Spleen (tissue), 11 donors: ENCODE measurements around the gene SLC30A1. TPM values are rescaled to one million over a fixed set of nuclear protein-coding genes. Genes with fewer than 3 reads are reported as not detected.

Experiments
- DNase-seq: peaks from one replicate; pipeline ENCODE4 v3.0.0-alpha.2; 2020
- H3K27ac ChIP-seq, 8 donors: fragments of 200-600 bp; sonication (generic) in 7 of 8; 1 replicate in 4 of 8; 2 replicates in 4 of 8; pipeline versions ENCODE4 v1.5.0 to v1.8.0; 2016 to 2021; ENCODE audit warnings: inconsistent platforms in 4 of 8, mild to moderate bottlenecking in 4 of 8, moderate library complexity in 1 of 8
- H3K27me3 ChIP-seq, 7 donors: fragments of 200-600 bp; sonication (generic) in 6 of 7; replicated peaks in 1 of 7; 1 replicate in 4 of 7; 2 replicates in 3 of 7; pipeline versions ENCODE4 v1.5.0 to v1.8.0; 2016 to 2021; ENCODE audit warnings: inconsistent platforms in 3 of 7, mild to moderate bottlenecking in 1 of 7
- H3K36me3 ChIP-seq, 6 donors: fragments of 200-600 bp; sonication (generic) in 5 of 6; 1 replicate in 4 of 6; 2 replicates in 2 of 6; pipeline versions ENCODE4 v1.5.0 to v1.8.0; 2016 to 2021; ENCODE audit warnings: inconsistent platforms in 2 of 6
- H3K4me1 ChIP-seq, 6 donors: fragments of 200-600 bp; sonication (generic) in 5 of 6; 1 replicate in 3 of 6; 2 replicates in 3 of 6; pipeline versions ENCODE4 v1.5.0 to v1.8.0; 2016 to 2021; ENCODE audit warnings: inconsistent platforms in 3 of 6
- H3K4me3 ChIP-seq, 8 donors: fragments of 200-600 bp; sonication (generic) in 7 of 8; 1 replicate in 4 of 8; 2 replicates in 4 of 8; pipeline versions ENCODE4 v1.5.0 to v1.8.0; 2016 to 2021; ENCODE audit warnings: inconsistent platforms in 4 of 8, mild to moderate bottlenecking in 4 of 8, moderate library complexity in 2 of 8
- H3K9me3 ChIP-seq, 8 donors: fragments of 200-600 bp; sonication (generic) in 7 of 8; 1 replicate in 4 of 8; 2 replicates in 4 of 8; pipeline versions ENCODE4 v1.5.0 to v1.8.0; 2016 to 2021; ENCODE audit warnings: inconsistent platforms in 4 of 8
- POLR2A ChIP-seq, 3 donors: fragments of 450-650 bp; IDR thresholded peaks; one replicate each; pipeline ENCODE4 v1.5.1; 2017; ENCODE audit warnings: antibody characterized with exemption in 3 of 3, mild to moderate bottlenecking in 1 of 3
- POLR2AphosphoS5 ChIP-seq, 3 donors: sonication (generic); formaldehyde crosslinking; IDR thresholded peaks; one replicate each; pipeline ENCODE4 v1.5.1; 2017; ENCODE audit warnings: antibody characterized with exemption in 3 of 3
- WGBS, 5 donors: extraction: QIAGEN DNeasy Blood & Tissue Kit in 3 of 5; methylation state at CpG; one replicate each; pipeline versions ENCODE4 v1.1.5 to v1.1.7; 2013 to 2018; 5-methylcytosine and 5-hydroxymethylcytosine counted together
- intact Hi-C: fragments of 100-400 bp; cut with DNase I; formaldehyde crosslinking; loops from one replicate; pipeline ENCODE4 v1.15.0; 2023; ENCODE audit warnings: low total_unique reads
- polyA plus RNA-seq, 3 donors: library from polyadenylated mRNA; stranded (reverse); fragments of 200-250 nt; gene quantifications; one replicate each; pipeline ENCODE4 v1.2.1, GENCODE V29; 2013
- total RNA-seq, 7 donors: library from RNA; depleted of rRNA in 3 of 7; stranded (reverse); fragments of >200 nt in 3 of 7; fragmentation: NEBNext Ultra II Directional in 4 of 7; extraction: Animal tissue kit (Norgen Biotek cat#: 25700) in 4 of 7; gene quantifications; one replicate each; pipeline versions ENCODE4 v1.1.0 to v1.2.1, GENCODE V29; 2016 to 2021
- TF ChIP-seq, protein P1 (sequence below), 11 experiments: fragments of 200-600 bp in 7 of 11; fragments of 450-650 bp in 4 of 11; sonication (generic) in 4 of 11; IDR thresholded peaks in 8 of 11; conservative IDR thresholded peaks in 3 of 11; 1 replicate in 7 of 11; 2 replicates in 4 of 11; pipeline versions ENCODE4 v1.4.0 to v1.8.0; 2016 to 2021; ENCODE audit warnings: antibody characterized with exemption in 11 of 11, inconsistent platforms in 4 of 11, mild to moderate bottlenecking in 1 of 11
- donor health status: healthy with polysubstance abuse.
- donor health status: DM: no; HTN: no; CAD: no; lungs with moderate emphysema.
- donor health status: DM: no; HTN: no; CAD: no.
- donor health status: Bipolar disorder and iron deficiency.
- donor health status: healthy.
- donor health status: DM: no; HTN: no; CAD: no.
- donor health status: DM: yes; HTN: yes; CAD: no.

The SLC30A1 gene
- total and polyA plus RNA-seq, 10 donors: 3.0 to 38.5 (median 30.8) TPM

GRCh38 chr1:211583011-211583992 is 4.3 kb upstream of the SLC30A1 start:
- no peaks in the 10 kb centered on the region for H3K9me3 ChIP-seq
- H3K36me3 ChIP-seq: no peaks in the 10 kb centered on the region
- intact Hi-C loops: no loop called here
- peak overlapping the region in 4 of 8 donors; percentile 50 to 76 (median 58) for H3K27ac ChIP-seq
- no peak for DNase-seq
- whole genome bisulfite sequencing, 5 donors: 62 to 89% (median 71%) methylated on average over 11 of the region's 11 CpGs
- no peak overlapping the region for H3K4me3 ChIP-seq
- TF ChIP-seq POLR2A (IDR thresholded peaks at IDR 0.05): no peak
- TF ChIP-seq, protein P1, sequence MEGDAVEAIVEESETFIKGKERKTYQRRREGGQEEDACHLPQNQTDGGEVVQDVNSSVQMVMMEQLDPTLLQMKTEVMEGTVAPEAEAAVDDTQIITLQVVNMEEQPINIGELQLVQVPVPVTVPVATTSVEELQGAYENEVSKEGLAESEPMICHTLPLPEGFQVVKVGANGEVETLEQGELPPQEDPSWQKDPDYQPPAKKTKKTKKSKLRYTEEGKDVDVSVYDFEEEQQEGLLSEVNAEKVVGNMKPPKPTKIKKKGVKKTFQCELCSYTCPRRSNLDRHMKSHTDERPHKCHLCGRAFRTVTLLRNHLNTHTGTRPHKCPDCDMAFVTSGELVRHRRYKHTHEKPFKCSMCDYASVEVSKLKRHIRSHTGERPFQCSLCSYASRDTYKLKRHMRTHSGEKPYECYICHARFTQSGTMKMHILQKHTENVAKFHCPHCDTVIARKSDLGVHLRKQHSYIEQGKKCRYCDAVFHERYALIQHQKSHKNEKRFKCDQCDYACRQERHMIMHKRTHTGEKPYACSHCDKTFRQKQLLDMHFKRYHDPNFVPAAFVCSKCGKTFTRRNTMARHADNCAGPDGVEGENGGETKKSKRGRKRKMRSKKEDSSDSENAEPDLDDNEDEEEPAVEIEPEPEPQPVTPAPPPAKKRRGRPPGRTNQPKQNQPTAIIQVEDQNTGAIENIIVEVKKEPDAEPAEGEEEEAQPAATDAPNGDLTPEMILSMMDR (IDR thresholded peaks at IDR 0.05 in 8 of 11, conservative IDR thresholded peaks at IDR 0.05 in 3 of 11): no peak
- TF ChIP-seq POLR2AphosphoS5 (IDR thresholded peaks at IDR 0.05): no peak
- peaks cover 6 to 54% (median 29%) of the 10 kb centered on the region in 6 donors for H3K4me1 ChIP-seq
- H3K27me3 ChIP-seq: no peaks in the 10 kb centered on the region

DNA sequence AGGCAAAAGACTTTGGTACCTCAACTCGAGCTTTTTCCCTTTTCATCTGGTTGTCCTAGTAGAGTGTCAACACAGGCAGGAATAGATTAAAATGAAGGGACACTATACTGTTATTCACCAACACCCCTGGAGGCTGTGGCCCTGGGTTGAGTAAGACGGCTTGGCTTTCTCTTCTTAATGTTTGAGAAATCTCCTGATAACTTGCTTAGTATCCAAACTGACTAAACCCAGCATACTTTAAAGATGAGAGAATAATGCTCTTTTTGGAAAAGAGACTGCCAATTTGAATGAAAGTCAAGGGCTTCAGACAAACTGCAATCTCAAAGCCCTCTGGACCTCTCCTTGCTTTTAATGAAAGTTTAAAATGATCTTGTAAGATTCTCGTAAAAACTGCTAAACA is 2.6 kb upstream of the SLC30A1 start:
- Histone ChIP-seq H3K9me3 (no peaks in the 10 kb centered on the region), H3K4me3 (no peak overlapping the region), H3K36me3 (no peaks in the 10 kb centered on the region), H3K27me3 (no peaks in the 10 kb centered on the region), H3K4me1 (peaks cover 12 to 59% (median 39%) of the 10 kb centered on the region in 6 donors), H3K27ac (peak overlapping the region in 6 of 8 donors; percentile 26 to 76 (median 52))
- no peak for DNase-seq
- intact Hi-C loops: no loop called here
- WGBS, 5 donors: 69 to 82% (median 78%) methylated on average over 3 of the region's 3 CpGs
- TF ChIP-seq POLR2AphosphoS5 (IDR thresholded peaks at IDR 0.05) (no peak), POLR2A (IDR thresholded peaks at IDR 0.05) (no peak)
- TF ChIP-seq, protein P1 (IDR thresholded peaks at IDR 0.05 in 8 of 11, conservative IDR thresholded peaks at IDR 0.05 in 3 of 11): no peak

- Histone ChIP-seq H3K4me1 (peaks cover 21 to 71% (median 50%) of the 10 kb centered on the region in 6 donors), H3K27ac (peak overlapping the region in 3 of 8 donors; percentile 98 to 99 (median 99)), H3K27me3 (no peaks in the 10 kb centered on the region), H3K9me3 (no peaks in the 10 kb centered on the region), H3K36me3 (peaks cover 0 to 8% (median 3%) of the 10 kb centered on the region in 6 donors), H3K4me3 (peak overlapping the region in 1 of 8 donors; percentile 98)
- TF ChIP-seq POLR2A (IDR thresholded peaks at IDR 0.05) (no peak), POLR2AphosphoS5 (IDR thresholded peaks at IDR 0.05) (no peak)
- TF ChIP-seq, protein P1 (IDR thresholded peaks at IDR 0.05 in 8 of 11, conservative IDR thresholded peaks at IDR 0.05 in 3 of 11): no peak
- intact Hi-C loops: no loop called here
- WGBS, 5 donors: 87 to 100% (median 92%) methylated on average over 1 of the region's 1 CpG
- DNase-seq: no peak
Measured at GRCh38 chr1:211580303-211580687, 1.3 kb upstream of the SLC30A1 start.
